DND-41 (cell line): ENCODE measurements around the gene SSUH2.

Experiments
- ATAC-seq: fragments of 200-7000 bp; cut with Tn5 transposase; 3 replicates; pipeline ENCODE4 v1.9.1; 2021; ENCODE audit warnings: low read depth; ENCODE audit not compliant: insufficient read depth
- DNase-seq: peaks from one replicate; pipeline ENCODE4 v3.0.0-alpha.2; 2020
- H2AFZ ChIP-seq: 2 replicates; pipeline ENCODE4 v1.6.0; 2012; ENCODE audit warnings: low read depth, low read length
- H3K27ac ChIP-seq: 2 replicates; pipeline ENCODE4 v1.5.1; 2012; ENCODE audit warnings: low read length, inconsistent platforms
- H3K27me3 ChIP-seq: fragments of 200-600 bp; sonication (generic); 2 replicates; pipeline ENCODE4 v1.6.0; 2012; ENCODE audit warnings: low read length, mild to moderate bottlenecking, inconsistent platforms; ENCODE audit not compliant: insufficient read depth, poor library complexity
- H3K36me3 ChIP-seq: 2 replicates; pipeline ENCODE4 v1.5.1; 2012; ENCODE audit warnings: low read length, inconsistent platforms; ENCODE audit not compliant: insufficient read depth
- H3K4me1 ChIP-seq: 2 replicates; pipeline ENCODE4 v1.5.1; 2012; ENCODE audit warnings: mild to moderate bottlenecking, low read length; ENCODE audit not compliant: insufficient read depth
- H3K4me2 ChIP-seq: 2 replicates; pipeline ENCODE4 v1.6.0; 2012; ENCODE audit warnings: mild to moderate bottlenecking, moderate library complexity, low read length, inconsistent platforms; ENCODE audit not compliant: insufficient read depth
- H3K4me3 ChIP-seq, 2 experiments: fragments of 200-600 bp in 1 of 2; shearing (Covaris generic) in 1 of 2; 2 replicates each; pipeline ENCODE4 v1.5.1; 2012 to 2016; ENCODE audit warnings: inconsistent platforms in 2 of 2, low read length in 2 of 2, mild to moderate bottlenecking in 2 of 2, low read depth in 1 of 2, moderate library complexity in 1 of 2
- H3K79me2 ChIP-seq: 2 replicates; pipeline ENCODE4 v1.6.0; 2012; ENCODE audit warnings: low read length, inconsistent platforms; ENCODE audit not compliant: insufficient read depth
- H3K9ac ChIP-seq: 2 replicates; pipeline ENCODE4 v1.6.0; 2012; ENCODE audit warnings: low read depth, mild to moderate bottlenecking, inconsistent platforms, low read length, moderate library complexity
- H3K9me3 ChIP-seq: 2 replicates; pipeline ENCODE4 v1.5.1; 2012; ENCODE audit warnings: low read length, moderate library complexity, mild to moderate bottlenecking, inconsistent platforms; ENCODE audit not compliant: insufficient read depth, severe bottlenecking
- H4K20me1 ChIP-seq: 2 replicates; pipeline ENCODE4 v1.6.0; 2012; ENCODE audit warnings: low read length; ENCODE audit not compliant: insufficient read depth
- CTCF ChIP-seq: IDR thresholded peaks from 2 replicates; pipeline ENCODE4 v1.5.1; 2012; ENCODE audit warnings: borderline replicate concordance, low read length, moderate library complexity, mild to moderate bottlenecking; ENCODE audit not compliant: poor library complexity, severe bottlenecking; ENCODE audit errors: extremely low read depth
- EZH2 ChIP-seq: IDR thresholded peaks from 3 replicates; pipeline ENCODE4 v1.6.1; 2012; ENCODE audit warnings: borderline replicate concordance, low read depth, mild to moderate bottlenecking, moderate library complexity, low read length, inconsistent platforms; ENCODE audit not compliant: severe bottlenecking

The SSUH2 gene

GRCh38 chr3:8593021-8593827 lies 51.4 kb downstream of the SSUH2 start:
- DNase-seq = no peak

GRCh38 chr3:8589880-8590556 lies 54.6 kb downstream of the SSUH2 start:
- Histone ChIP-seq H2AFZ (no peak overlapping the region), H4K20me1 (no peaks in the 10 kb centered on the region), H3K79me2 (no peaks in the 10 kb centered on the region), H3K4me2 (no peak overlapping the region), H3K9me3 (no peaks in the 10 kb centered on the region), H3K36me3 (no peaks in the 10 kb centered on the region), H3K27me3 (peaks cover 5% of the 10 kb centered on the region), H3K27ac (no peak overlapping the region), H3K4me1 (no peaks in the 10 kb centered on the region), H3K9ac (no peak overlapping the region), H3K4me3 (no peak overlapping the region)
- TF ChIP-seq CTCF (no peak), EZH2 (no peak)
- DNase-seq = no peak
- ATAC-seq = no peak

More at GRCh38 chr3:8593021-8593827, 51.4 kb downstream of the SSUH2 start:
- Histone ChIP-seq H3K4me3 (no peak overlapping the region), H3K9me3 (no peaks in the 10 kb centered on the region), H2AFZ (no peak overlapping the region), H3K27ac (no peak overlapping the region), H3K79me2 (no peaks in the 10 kb centered on the region), H3K4me2 (no peak overlapping the region), H3K36me3 (no peaks in the 10 kb centered on the region), H3K4me1 (no peaks in the 10 kb centered on the region), H3K9ac (no peak overlapping the region), H4K20me1 (no peaks in the 10 kb centered on the region), H3K27me3 (no peaks in the 10 kb centered on the region)
- ATAC-seq = no peak
- no peak for TF ChIP-seq CTCF
- TF ChIP-seq EZH2 = no peak

GRCh38 chr3:8584661-8585060 lies 59.9 kb downstream of the SSUH2 start:
- Histone ChIP-seq H3K4me3 (no peak overlapping the region), H2AFZ (no peak overlapping the region), H3K27me3 (peaks cover 5% of the 10 kb centered on the region), H3K4me2 (no peak overlapping the region), H3K27ac (no peak overlapping the region), H4K20me1 (no peaks in the 10 kb centered on the region), H3K4me1 (no peaks in the 10 kb centered on the region), H3K9ac (no peak overlapping the region), H3K9me3 (no peaks in the 10 kb centered on the region), H3K36me3 (no peaks in the 10 kb centered on the region), H3K79me2 (no peaks in the 10 kb centered on the region)
- no peak for TF ChIP-seq EZH2
- TF ChIP-seq CTCF = no peak
- ATAC-seq = no peak
- no peak for DNase-seq
